HepG2 (cell line): ENCODE results near the gene C1QTNF6. TPM values are rescaled to one million over a fixed set of nuclear protein-coding genes. Genes with fewer than 3 reads are reported as not detected.

ENCODE experiments used
- BRD4 ChIP-seq: sonication (generic); formaldehyde crosslinking; IDR thresholded peaks from 2 replicates; pipeline ENCODE4 v1.4.0; 2020; ENCODE audit warnings: missing genetic modification reagents
- CEBPB ChIP-seq: IDR thresholded peaks from 2 replicates; pipeline ENCODE4 v1.6.1; 2011; ENCODE audit warnings: low read depth, low read length, improper control_type of control experiment, borderline replicate concordance
- CREB1 ChIP-seq, 2 experiments: fragments of 450-650 bp in 1 of 2; IDR thresholded peaks; 2 replicates each; pipeline ENCODE4 v1.6.1; 2016 to 2017; ENCODE audit warnings: control low read depth in 1 of 2, mild to moderate bottlenecking in 1 of 2, missing compliant biosample characterization in 1 of 2, missing genetic modification characterization in 1 of 2
- DRAP1 ChIP-seq: IDR thresholded peaks from 2 replicates; pipeline ENCODE4 v1.6.1; 2016; ENCODE audit warnings: missing genetic modification reagents, missing compliant biosample characterization
- EEA1 ChIP-seq: sonication (generic); formaldehyde crosslinking; IDR thresholded peaks from 2 replicates; pipeline ENCODE4 v1.5.1; 2020; ENCODE audit warnings: mild to moderate bottlenecking, missing genetic modification reagents, borderline replicate concordance
- HHEX ChIP-seq: IDR thresholded peaks from 2 replicates; pipeline ENCODE4 v1.6.1; 2016; ENCODE audit warnings: control low read depth
- HMG20A ChIP-seq: IDR thresholded peaks from 2 replicates; pipeline ENCODE4 v1.6.1; 2016; ENCODE audit warnings: borderline replicate concordance
- HOXD1 ChIP-seq: sonication (generic); formaldehyde crosslinking; IDR thresholded peaks from 2 replicates; pipeline ENCODE4 v1.5.0; 2020; ENCODE audit warnings: missing genetic modification reagents
- KLF6 ChIP-seq: IDR thresholded peaks from 2 replicates; pipeline ENCODE4 v1.8.0; 2016; ENCODE audit warnings: missing biosample characterization, missing genetic modification reagents
- NAIF1 ChIP-seq: sonication (generic); formaldehyde crosslinking; IDR thresholded peaks from 2 replicates; pipeline ENCODE4 v1.5.0; 2020; ENCODE audit warnings: mild to moderate bottlenecking, missing genetic modification reagents, borderline replicate concordance
- PAXIP1 ChIP-seq: sonication (generic); formaldehyde crosslinking; conservative IDR thresholded peaks from 2 replicates; pipeline ENCODE4 v1.4.0; 2020; ENCODE audit warnings: mild to moderate bottlenecking, missing genetic modification reagents, moderate library complexity
- PBX3 ChIP-seq: sonication (generic); formaldehyde crosslinking; IDR thresholded peaks from 2 replicates; pipeline ENCODE4 v1.8.1; 2023; ENCODE audit warnings: missing genetic modification reagents, inconsistent platforms, borderline replicate concordance
- PLRG1 ChIP-seq: fragments of 450-650 bp; conservative IDR thresholded peaks from 2 replicates; pipeline ENCODE4 v1.6.1; 2016
- POGZ ChIP-seq: sonication (generic); formaldehyde crosslinking; IDR thresholded peaks from 2 replicates; pipeline ENCODE4 v1.4.0; 2020; ENCODE audit warnings: mild to moderate bottlenecking, missing genetic modification reagents
- REPIN1 ChIP-seq: sonication (generic); formaldehyde crosslinking; IDR thresholded peaks from 2 replicates; pipeline ENCODE4 v1.8.0; 2022; ENCODE audit warnings: missing genetic modification reagents, low read depth, mild to moderate bottlenecking, borderline replicate concordance
- SAP130 ChIP-seq: IDR thresholded peaks from 2 replicates; pipeline ENCODE4 v1.6.1; 2016; ENCODE audit warnings: low read depth
- SMAD9 ChIP-seq: sonication (generic); formaldehyde crosslinking; IDR thresholded peaks from 2 replicates; pipeline ENCODE4 v1.5.1; 2020; ENCODE audit warnings: mild to moderate bottlenecking, missing genetic modification reagents
- TBL1XR1 ChIP-seq: fragments of 150-350 bp; IDR thresholded peaks from 2 replicates; pipeline ENCODE4 v1.6.1; 2014; ENCODE audit warnings: borderline replicate concordance, low read length; ENCODE audit not compliant: partially characterized antibody
- ZFAT ChIP-seq: sonication (generic); formaldehyde crosslinking; conservative IDR thresholded peaks from 2 replicates; pipeline ENCODE4 v1.8.1; 2023; ENCODE audit warnings: missing genetic modification reagents, inconsistent platforms
- ZKSCAN8 ChIP-seq: IDR thresholded peaks from 2 replicates; pipeline ENCODE4 v1.6.1; 2016; ENCODE audit warnings: borderline replicate concordance, missing genetic modification reagents, missing compliant biosample characterization
- ZNF12 ChIP-seq: sonication (generic); formaldehyde crosslinking; IDR thresholded peaks from 2 replicates; pipeline ENCODE4 v1.5.0; 2020; ENCODE audit warnings: missing genetic modification reagents
- ZNF331 ChIP-seq: sonication (generic); formaldehyde crosslinking; IDR thresholded peaks from 2 replicates; pipeline ENCODE4 v1.4.0; 2020; ENCODE audit warnings: missing genetic modification reagents
- ZNF343 ChIP-seq: sonication (generic); formaldehyde crosslinking; IDR thresholded peaks from 2 replicates; pipeline ENCODE4 v1.4.0; 2020; ENCODE audit warnings: mild to moderate bottlenecking, missing genetic modification reagents
- ZNF460 ChIP-seq: sonication (generic); formaldehyde crosslinking; IDR thresholded peaks from 2 replicates; pipeline ENCODE4 v1.5.1; 2020; ENCODE audit warnings: missing genetic modification reagents, mild to moderate bottlenecking, borderline replicate concordance
- ZNF543 ChIP-seq: sonication (generic); formaldehyde crosslinking; IDR thresholded peaks from 2 replicates; pipeline ENCODE4 v1.4.0; 2020; ENCODE audit warnings: mild to moderate bottlenecking, missing genetic modification reagents
- ZNF572 ChIP-seq: sonication (generic); formaldehyde crosslinking; IDR thresholded peaks from 2 replicates; pipeline ENCODE4 v1.5.1; 2020; ENCODE audit warnings: mild to moderate bottlenecking, missing genetic modification reagents
- ZNF777 ChIP-seq: sonication (generic); formaldehyde crosslinking; IDR thresholded peaks from 2 replicates; pipeline ENCODE4 v1.4.0; 2020; ENCODE audit warnings: missing genetic modification reagents
- polyA plus RNA-seq, 8 experiments: library from polyadenylated mRNA; depleted of rRNA in 3 of 8; stranded (reverse) in 7 of 8; unstranded in 1 of 8; fragments of >200 nt; fragmentation: Illumina TruSeq in 4 of 8; extraction: Trizol in 4 of 8; gene quantifications; 2 replicates each; pipeline versions ENCODE4 v1.2.1 to v1.2.3, GENCODE V29; 2011 to 2016; ENCODE audit warnings: low read depth in 4 of 8, missing spikeins in 1 of 8, mixed read lengths in 1 of 8; ENCODE audit not compliant: insufficient read depth in 1 of 8
- total RNA-seq, 5 experiments: library from RNA; depleted of rRNA; stranded (reverse); fragments of >200 nt; fragmentation: Illumina TruSeq; extraction: Trizol; gene quantifications; 2 replicates each; pipeline ENCODE4 v1.2.3, GENCODE V29; 2016; ENCODE audit warnings: low read depth in 1 of 5

The C1QTNF6 gene
- total and polyA plus RNA-seq, 2 of the 13 experiments (the other 11 are each of a cell fraction or from before 2014, with no cell fraction given): 2.7 to 6.9 TPM

DNA sequence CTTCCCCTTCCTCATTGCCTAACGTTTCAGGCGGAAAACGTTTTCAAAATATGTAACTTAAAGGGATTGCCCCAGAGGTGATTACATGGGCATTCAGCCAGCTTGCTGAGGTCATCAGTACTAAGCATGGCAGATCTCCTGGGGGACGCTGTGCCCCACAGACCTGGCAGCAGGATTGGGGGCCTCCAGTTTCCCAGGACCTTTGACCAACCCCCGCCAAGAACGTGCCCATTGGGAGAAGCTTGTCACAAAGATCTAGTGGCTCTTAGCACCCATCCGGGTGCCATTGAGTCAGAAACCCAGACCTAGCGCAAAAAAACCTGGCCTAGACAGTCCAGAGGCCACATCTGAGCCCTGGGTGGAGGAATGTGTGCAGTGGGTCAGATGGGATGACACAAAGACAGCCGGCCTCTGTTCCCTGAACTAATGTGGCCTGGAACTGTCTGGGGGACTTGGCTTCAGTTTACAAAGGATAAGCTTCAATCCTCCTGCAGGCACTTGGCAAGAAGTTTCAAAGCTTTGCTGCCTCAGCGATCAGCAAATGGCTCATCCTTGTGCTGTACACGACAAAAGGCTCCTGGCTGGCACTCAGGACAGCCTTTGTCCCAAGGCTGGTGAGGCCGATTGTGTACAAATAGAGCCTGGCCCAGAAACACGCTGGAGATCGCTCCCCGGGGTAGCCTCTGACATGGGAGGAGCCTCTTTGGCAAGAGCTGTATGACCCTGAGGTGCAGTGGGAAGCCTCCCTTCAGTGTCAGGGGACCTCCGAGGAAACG, 9.5 kb downstream of the C1QTNF6 start (continued):
- TF ChIP-seq EEA1 (CRISPR knock-in tag) (no peak), POGZ (CRISPR knock-in tag) (no peak), ZFAT (no peak), ZNF543 (CRISPR knock-in tag) (0 out of 2 replicates have a peak, but pooled peaks have one; percentile 18), ZNF331 (CRISPR knock-in tag) (0 out of 2 replicates have a peak, but pooled peaks have one; percentile 6), ZNF343 (CRISPR knock-in tag) (no peak), ZNF460 (CRISPR knock-in tag) (no peak), CREB1 (IDR thresholded peaks at IDR 0.05) (no peak), CREB1 (CRISPR knock-in tag; IDR thresholded peaks at IDR 0.05) (no peak), PLRG1 (no peak), ZKSCAN8 (CRISPR knock-in tag) (no peak), ZNF777 (no peak), ZNF12 (CRISPR knock-in tag) (peak; percentile 60; the same call in 1 of the 2 replicates), HOXD1 (no peak), HMG20A (peak; percentile 27; the same call in 1 of the 2 replicates), HHEX (no peak), PAXIP1 (CRISPR knock-in tag) (0 out of 2 replicates have a peak, but pooled peaks have one; percentile 45), KLF6 (no peak), NAIF1 (CRISPR knock-in tag) (no peak), ZNF572 (CRISPR knock-in tag) (0 out of 2 replicates have a peak, but pooled peaks have one; percentile 30), DRAP1 (CRISPR knock-in tag) (no peak), SMAD9 (CRISPR knock-in tag) (no peak), CEBPB (peak; percentile 68; the same call in 1 of the 2 replicates), REPIN1 (CRISPR knock-in tag) (no peak), BRD4 (CRISPR knock-in tag) (no peak), SAP130 (CRISPR knock-in tag) (peak; percentile 17; the same call in 1 of the 2 replicates), PBX3 (CRISPR knock-in tag) (no peak), TBL1XR1 (no peak)
